Mucosa of descending colon (tissue), 3 donors: ENCODE results near the gene EDARADD. TPM values are rescaled to one million over a fixed set of nuclear protein-coding genes. Genes with fewer than 3 reads are reported as not detected.
"Not testable (repeated sequence)": the region's sequence is repeated elsewhere in the genome, so short reads cannot be mapped to it uniquely, and the experiment has no call there.

ENCODE experiments used
- ATAC-seq: fragments of 200-7000 bp; cut with Tn5 transposase; one replicate; pipeline ENCODE4 v1.9.1; 2020; ENCODE audit warnings: mild to moderate bottlenecking, moderate library complexity
- DNase-seq, 3 donors: peaks; one replicate each; pipeline ENCODE4 v3.0.0-alpha.2; 2020
- H3K36me3 ChIP-seq: fragments of 200-600 bp; one replicate; pipeline ENCODE4 v1.8.0; 2021; ENCODE audit warnings: low read depth, mild to moderate bottlenecking
- H3K4me1 ChIP-seq: fragments of 200-600 bp; one replicate; pipeline ENCODE4 v1.8.0; 2021; ENCODE audit warnings: low read depth, mild to moderate bottlenecking
- H3K4me3 ChIP-seq: fragments of 200-600 bp; one replicate; pipeline ENCODE4 v1.8.0; 2021; ENCODE audit warnings: mild to moderate bottlenecking
- H3K9me3 ChIP-seq: fragments of 200-600 bp; one replicate; pipeline ENCODE4 v1.8.0; 2021; ENCODE audit warnings: mild to moderate bottlenecking
- CTCF ChIP-seq: fragments of 200-600 bp; IDR thresholded peaks from one replicate; pipeline ENCODE4 v1.8.0; 2022; ENCODE audit warnings: antibody characterized with exemption, mild to moderate bottlenecking
- intact Hi-C, 2 donors: fragments of 100-400 bp; cut with DNase I in 1 of 2; cut with micrococcal nuclease in 1 of 2; formaldehyde crosslinking; loops; one replicate each; pipeline versions ENCODE4 v1.11.0 to v1.11.1; 2022; cut with DNase I, micrococcal nuclease
- total RNA-seq, 3 donors: library from RNA; stranded (reverse); fragmentation: NEBNext Ultra II Directional in 2 of 3; extraction: Animal tissue kit (Norgen Biotek cat#: 25700) in 2 of 3; gene quantifications; one replicate each; pipeline versions ENCODE4 v1.2.1 to v1.2.4, GENCODE V29; 2021 to 2023
- donor health status: DM: no; HTN: no; CAD: no; lungs with moderate emphysema.
- donor health status: DM: no; HTN: no; CAD: no.
- donor health status: DM: no; HTN: yes; CAD: no.

Gene EDARADD
- total RNA-seq, 3 donors from 2014 or later, result 0.16 to 0.48 TPM; not detected in 1

GRCh38 chr1:236476019-236476418 lies 81.9 kb downstream of the EDARADD start:
- ATAC-seq (no peak), DNase-seq (no peak)
- Histone ChIP-seq H3K4me3 (no peak overlapping the region), H3K36me3 (no peaks in the 10 kb centered on the region), H3K4me1 (peaks cover 2% of the 10 kb centered on the region), H3K9me3 (no peaks in the 10 kb centered on the region)
- TF ChIP-seq CTCF, result no peak
- intact Hi-C loops, result no loop called here

GRCh38 chr1:236480758-236481436 lies 86.8 kb downstream of the EDARADD start:
- ATAC-seq (peak; percentile 58), DNase-seq (peak in 2 of 3 donors; percentile 35 to 38)
- Histone ChIP-seq H3K4me3 (no peak overlapping the region), H3K4me1 (peaks cover 5% of the 10 kb centered on the region), H3K36me3 (no peaks in the 10 kb centered on the region), H3K9me3 (no peaks in the 10 kb centered on the region)
- no peak for TF ChIP-seq CTCF
- intact Hi-C loops, result no loop called here

GRCh38 chr1:236484310-236484971 lies 90.4 kb downstream of the EDARADD start:
- H3K4me1 ChIP-seq, result peaks cover 5% of the 10 kb centered on the region
- H3K36me3 ChIP-seq, result no peaks in the 10 kb centered on the region
- no peak for TF ChIP-seq CTCF
- H3K4me3 ChIP-seq, result no peak overlapping the region
- no peak for ATAC-seq
- DNase-seq, result no peak
- intact Hi-C loops, result no loop called here
- no peaks in the 10 kb centered on the region for H3K9me3 ChIP-seq

- TF ChIP-seq CTCF, result no peak
- Histone ChIP-seq H3K4me1 (no peaks in the 10 kb centered on the region), H3K4me3 (no peak overlapping the region), H3K36me3 (no peaks in the 10 kb centered on the region), H3K9me3 (no peaks in the 10 kb centered on the region)
- intact Hi-C loops, result loop anchor here in 1 of 2 donors (5.0 kb wide), 1 partner anchor 374 kb away; no protein-coding TSS in a partner anchor
- ATAC-seq (no peak), DNase-seq (no peak)
Observed at GRCh38 chr1:236486356-236487002, 92.4 kb downstream of the EDARADD start.

- not testable (repeated sequence) for H3K4me3 ChIP-seq, H3K36me3 ChIP-seq, ATAC-seq, DNase-seq, H3K9me3 ChIP-seq, H3K4me1 ChIP-seq
- intact Hi-C loops, result loop anchor here in 1 of 2 donors (5.0 kb wide), 1 partner anchor 377 kb away; no protein-coding TSS in a partner anchor
Observed at GRCh38 chr1:236489161-236489560, 95.1 kb downstream of the EDARADD start.
